Ishikawa (cell line): ENCODE measurements around the gene STRADB.

ENCODE experiments used
- CEBPB ChIP-seq: IDR thresholded peaks from 2 replicates; pipeline ENCODE4 v1.6.1; 2012
- CREB1 ChIP-seq: IDR thresholded peaks from 2 replicates; pipeline ENCODE4 v1.6.1; 2012; ENCODE audit warnings: low read depth
- EGR1 ChIP-seq: IDR thresholded peaks from 2 replicates; pipeline ENCODE4 v1.6.1; 2012
- EP300 ChIP-seq: IDR thresholded peaks from 2 replicates; pipeline ENCODE4 v1.6.1; 2012; ENCODE audit warnings: borderline replicate concordance
- FOXM1 ChIP-seq: IDR thresholded peaks from 2 replicates; pipeline ENCODE4 v1.6.1; 2012; ENCODE audit warnings: low read depth, borderline replicate concordance
- MAX ChIP-seq: IDR thresholded peaks from 2 replicates; pipeline ENCODE4 v1.6.1; 2012
- NFIC ChIP-seq: IDR thresholded peaks from 2 replicates; pipeline ENCODE4 v1.6.1; 2012
- RAD21 ChIP-seq: IDR thresholded peaks from 2 replicates; pipeline ENCODE4 v1.6.1; 2012; ENCODE audit warnings: low read depth
- REST ChIP-seq: IDR thresholded peaks from 2 replicates; pipeline ENCODE4 v1.6.1; 2012; ENCODE audit warnings: low read depth, mild to moderate bottlenecking
- TAF1 ChIP-seq: IDR thresholded peaks from 2 replicates; pipeline ENCODE4 v1.6.1; 2012; ENCODE audit warnings: low read depth, mild to moderate bottlenecking
- TCF12 ChIP-seq: IDR thresholded peaks from 2 replicates; pipeline ENCODE4 v1.6.1; 2012; ENCODE audit warnings: low read depth
- TEAD4 ChIP-seq: IDR thresholded peaks from 2 replicates; pipeline ENCODE4 v1.6.1; 2012
- USF1 ChIP-seq: IDR thresholded peaks from 2 replicates; pipeline ENCODE4 v1.6.1; 2012
- YY1 ChIP-seq: IDR thresholded peaks from 2 replicates; pipeline ENCODE4 v1.6.1; 2012; ENCODE audit warnings: low read depth
- ZBTB7A ChIP-seq: IDR thresholded peaks from 2 replicates; pipeline ENCODE4 v1.6.1; 2012; ENCODE audit warnings: low read depth

Gene STRADB

GRCh38 chr2:201406077-201406662 lies 45.4 kb upstream of the STRADB start:
- TF ChIP-seq EP300 (no peak), CEBPB (peak; percentile 100), FOXM1 (peak; percentile 28; the same call in 1 of the 2 replicates), TAF1 (no peak), NFIC (peak; percentile 82), TCF12 (no peak)

- TF ChIP-seq TCF12 (no peak), EP300 (no peak), REST (no peak), USF1 (no peak), TEAD4 (no peak), CREB1 (no peak), FOXM1 (no peak), MAX (no peak), NFIC (no peak), EGR1 (no peak), YY1 (no peak), TAF1 (no peak), RAD21 (no peak), ZBTB7A (no peak), CEBPB (no peak)
Observed at GRCh38 chr2:201407265-201407664, 44.3 kb upstream of the STRADB start.

GRCh38 chr2:201408931-201409330 lies 42.6 kb upstream of the STRADB start:
- TF ChIP-seq EGR1, result no peak
- TF ChIP-seq USF1, result no peak
- no peak for TF ChIP-seq NFIC
- no peak for TF ChIP-seq REST
- TF ChIP-seq RAD21, result no peak
- no peak for TF ChIP-seq CEBPB

GRCh38 chr2:201411421-201411820 lies 40.1 kb upstream of the STRADB start:
- TF ChIP-seq REST (no peak), ZBTB7A (no peak), EP300 (no peak), MAX (no peak), TAF1 (no peak), YY1 (no peak), TCF12 (no peak)

GRCh38 chr2:201413143-201413542 lies 38.4 kb upstream of the STRADB start:
- no peak for TF ChIP-seq TEAD4
- no peak for TF ChIP-seq YY1
- TF ChIP-seq CEBPB, result no peak
- no peak for TF ChIP-seq USF1
- TF ChIP-seq TCF12, result no peak
- TF ChIP-seq MAX, result no peak
- no peak for TF ChIP-seq CREB1
- TF ChIP-seq FOXM1, result no peak
- no peak for TF ChIP-seq EGR1
- TF ChIP-seq RAD21, result no peak
- no peak for TF ChIP-seq ZBTB7A
